Ascending aorta (tissue), 2 donors: Measurements from ENCODE around the gene TGFBR2. TPM values are rescaled to one million over a fixed set of nuclear protein-coding genes. Genes with fewer than 3 reads are reported as not detected.
A peak's percentile ranks its signal among the peaks of the same experiment; 100 is the strongest.

Experiments used
- DNase-seq, 2 donors: peaks; one replicate each; pipeline ENCODE4 v3.0.0-alpha.2; 2019; ENCODE audit warnings: low spot score in 2 of 2
- H3K27ac ChIP-seq, 2 donors: fragments of 200-600 bp; sonication (generic); one replicate each; pipeline ENCODE4 v1.5.1; 2016 to 2017; ENCODE audit warnings: mild to moderate bottlenecking in 1 of 2
- H3K27me3 ChIP-seq: fragments of 200-600 bp; sonication (generic); one replicate; pipeline ENCODE4 v1.5.1; 2017
- H3K36me3 ChIP-seq, 2 donors: fragments of 200-600 bp; sonication (generic); one replicate each; pipeline ENCODE4 v1.5.1; 2016
- H3K4me1 ChIP-seq, 2 donors: fragments of 200-600 bp; sonication (generic); one replicate each; pipeline ENCODE4 v1.5.1; 2016 to 2017; ENCODE audit warnings: mild to moderate bottlenecking in 1 of 2
- H3K4me3 ChIP-seq, 2 donors: fragments of 200-600 bp; sonication (generic); one replicate each; pipeline ENCODE4 v1.5.1; 2016 to 2017; ENCODE audit warnings: mild to moderate bottlenecking in 1 of 2
- H3K9me3 ChIP-seq, 2 donors: fragments of 200-600 bp; sonication (generic); one replicate each; pipeline ENCODE4 v1.5.1; 2016
- intact Hi-C: fragments of 100-400 bp; cut with DNase I; formaldehyde crosslinking; loops from one replicate; pipeline ENCODE4 v1.15.1; 2023
- total RNA-seq: library from RNA; depleted of rRNA; stranded (reverse); fragments of >200 nt; gene quantifications from one replicate; pipeline ENCODE4 v1.1.0, GENCODE V29; 2016
- TF ChIP-seq, protein P1 (sequence below), 3 experiments: fragments of 200-600 bp in 2 of 3; fragments of 450-650 bp in 1 of 3; sonication (generic) in 2 of 3; IDR thresholded peaks; one replicate each; pipeline ENCODE4 v1.5.1; 2016 to 2019; ENCODE audit warnings: antibody characterized with exemption in 3 of 3, mild to moderate bottlenecking in 1 of 3, moderate library complexity in 1 of 3

Gene TGFBR2
- total RNA-seq, 1 donor from 2014 or later = 343 TPM

DNA sequence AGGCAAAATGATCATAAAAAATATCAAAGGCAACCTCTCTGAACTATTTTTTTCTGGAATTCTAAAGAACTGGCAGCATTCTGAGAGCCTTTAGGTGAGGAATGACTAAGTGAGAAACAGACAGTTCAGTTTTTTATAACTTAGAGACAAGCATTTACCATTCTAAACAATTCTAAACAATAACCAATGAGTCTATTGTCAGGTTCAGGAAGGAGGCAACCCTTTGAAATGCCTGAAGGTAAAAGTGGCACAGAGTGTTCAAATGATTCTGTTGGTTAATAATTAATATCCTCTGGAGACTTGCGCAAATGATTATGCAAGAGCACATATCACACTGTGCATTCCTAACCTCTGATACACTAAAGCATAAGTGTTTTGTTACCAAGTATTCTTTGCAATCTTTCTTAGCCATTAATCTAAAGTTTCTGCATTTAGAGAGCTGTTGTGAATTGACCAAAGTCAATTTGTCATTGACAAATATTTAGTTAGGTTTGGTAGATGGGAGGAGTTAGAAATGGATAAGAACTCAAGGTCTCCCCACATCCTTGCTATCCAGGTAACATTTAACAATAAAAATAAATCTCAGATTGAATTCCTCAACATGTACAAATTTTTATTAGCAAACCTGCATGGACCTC is 9.2 kb upstream of the TGFBR2 start:
- TF ChIP-seq, protein P1, sequence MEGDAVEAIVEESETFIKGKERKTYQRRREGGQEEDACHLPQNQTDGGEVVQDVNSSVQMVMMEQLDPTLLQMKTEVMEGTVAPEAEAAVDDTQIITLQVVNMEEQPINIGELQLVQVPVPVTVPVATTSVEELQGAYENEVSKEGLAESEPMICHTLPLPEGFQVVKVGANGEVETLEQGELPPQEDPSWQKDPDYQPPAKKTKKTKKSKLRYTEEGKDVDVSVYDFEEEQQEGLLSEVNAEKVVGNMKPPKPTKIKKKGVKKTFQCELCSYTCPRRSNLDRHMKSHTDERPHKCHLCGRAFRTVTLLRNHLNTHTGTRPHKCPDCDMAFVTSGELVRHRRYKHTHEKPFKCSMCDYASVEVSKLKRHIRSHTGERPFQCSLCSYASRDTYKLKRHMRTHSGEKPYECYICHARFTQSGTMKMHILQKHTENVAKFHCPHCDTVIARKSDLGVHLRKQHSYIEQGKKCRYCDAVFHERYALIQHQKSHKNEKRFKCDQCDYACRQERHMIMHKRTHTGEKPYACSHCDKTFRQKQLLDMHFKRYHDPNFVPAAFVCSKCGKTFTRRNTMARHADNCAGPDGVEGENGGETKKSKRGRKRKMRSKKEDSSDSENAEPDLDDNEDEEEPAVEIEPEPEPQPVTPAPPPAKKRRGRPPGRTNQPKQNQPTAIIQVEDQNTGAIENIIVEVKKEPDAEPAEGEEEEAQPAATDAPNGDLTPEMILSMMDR (IDR thresholded peaks at IDR 0.05) = no peak
- Histone ChIP-seq H3K27me3 (no peaks in the 10 kb centered on the region), H3K9me3 (peaks cover 0 to 15% of the 10 kb centered on the region in 2 donors), H3K4me1 (peaks cover 0 to 8% of the 10 kb centered on the region in 2 donors), H3K27ac (peak overlapping the region in 1 of 2 donors; percentile 31), H3K4me3 (no peak overlapping the region), H3K36me3 (no peaks in the 10 kb centered on the region)
- no peak for DNase-seq
- intact Hi-C loops = no loop called here

DNA sequence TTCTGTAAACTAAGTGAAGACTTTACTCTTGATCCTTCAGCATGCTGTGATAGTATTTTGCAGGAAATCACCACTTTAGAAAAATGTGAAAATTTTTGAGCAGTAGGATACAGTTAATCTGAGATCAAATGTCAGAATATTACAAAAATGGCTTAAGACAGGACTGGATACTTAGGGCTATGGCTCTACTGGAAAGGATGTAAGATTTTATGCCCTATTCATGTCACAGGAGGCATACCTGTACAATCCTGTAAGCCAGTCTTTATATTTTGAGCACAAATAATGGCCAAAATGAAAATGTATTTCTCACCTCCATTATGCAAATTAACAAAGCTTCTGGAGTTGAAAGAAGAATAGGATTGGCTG is 8.6 kb upstream of the TGFBR2 start:
- Histone ChIP-seq H3K9me3 (peaks cover 0 to 10% of the 10 kb centered on the region in 2 donors), H3K27ac (peak overlapping the region in 1 of 2 donors; percentile 31), H3K36me3 (no peaks in the 10 kb centered on the region), H3K4me3 (no peak overlapping the region), H3K4me1 (peaks cover 0 to 8% of the 10 kb centered on the region in 2 donors), H3K27me3 (no peaks in the 10 kb centered on the region)
- DNase-seq = no peak
- intact Hi-C loops = no loop called here
- TF ChIP-seq, protein P1 (IDR thresholded peaks at IDR 0.05) = no peak

DNA sequence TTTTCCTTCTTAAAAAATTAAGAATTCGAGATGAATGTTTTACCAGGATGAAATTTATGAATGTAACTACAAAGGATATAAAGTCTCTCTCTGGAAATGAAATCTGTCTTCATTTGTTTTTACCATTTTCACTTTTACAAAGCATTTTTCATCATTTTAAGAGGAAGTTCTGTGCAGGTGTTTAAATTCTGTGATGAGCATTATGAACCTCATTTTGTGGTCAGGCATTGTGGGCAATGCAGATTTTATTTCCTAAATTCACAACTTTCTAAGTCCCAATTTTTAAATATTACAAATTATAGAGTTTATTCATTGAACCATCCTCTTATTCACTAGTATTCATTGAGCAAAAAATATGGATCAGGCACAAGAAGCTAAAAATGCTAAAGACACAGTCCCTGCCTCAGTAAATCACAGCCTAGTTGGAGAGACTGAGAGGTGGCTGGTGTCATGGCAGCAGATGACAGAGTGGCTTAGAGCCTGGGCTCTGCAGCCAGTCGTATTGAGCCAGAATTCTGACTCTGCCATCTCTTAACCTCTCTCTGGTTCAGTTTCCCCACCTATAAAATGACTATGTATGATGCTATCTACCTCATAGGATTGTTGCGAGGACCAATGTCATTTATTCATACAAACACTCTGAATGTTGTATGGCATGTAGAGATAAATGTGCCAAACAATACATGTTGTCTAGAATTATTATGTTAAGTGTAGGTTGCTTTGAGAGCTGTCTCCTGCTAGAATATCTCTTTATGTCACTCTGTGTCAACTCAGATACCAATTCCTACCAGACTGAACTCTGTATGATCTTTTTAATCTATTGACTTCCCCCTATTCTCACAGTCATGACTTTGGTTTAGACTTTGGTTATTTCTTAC is 7.5 kb upstream of the TGFBR2 start:
- DNase-seq = no peak
- Histone ChIP-seq H3K36me3 (no peaks in the 10 kb centered on the region), H3K27ac (no peak overlapping the region), H3K4me1 (peaks cover 0 to 8% of the 10 kb centered on the region in 2 donors), H3K27me3 (no peaks in the 10 kb centered on the region), H3K4me3 (no peak overlapping the region), H3K9me3 (peaks cover 0 to 5% of the 10 kb centered on the region in 2 donors)
- TF ChIP-seq, protein P1 (IDR thresholded peaks at IDR 0.05) = no peak
- intact Hi-C loops = no loop called here

DNA sequence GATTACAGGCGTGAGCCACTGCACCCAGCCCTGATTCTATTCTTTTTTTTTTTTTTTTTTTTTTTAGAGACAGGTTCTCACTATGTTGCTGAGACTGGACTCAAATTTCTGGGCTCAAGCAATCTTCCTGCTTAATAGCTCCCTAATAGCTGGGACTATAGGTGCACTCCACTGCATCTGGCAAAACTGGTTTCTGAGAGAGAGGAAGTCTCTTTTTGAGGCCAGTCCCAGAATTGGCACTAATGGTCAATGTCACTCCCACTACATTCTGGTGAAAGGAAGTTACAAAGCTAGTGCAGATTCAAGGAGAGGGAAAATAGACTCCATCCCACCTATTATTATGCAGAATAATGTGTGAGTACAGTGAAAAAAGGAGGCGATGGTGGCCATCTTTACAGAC is 5.8 kb upstream of the TGFBR2 start:
- peaks cover 0 to 15% of the 10 kb centered on the region in 2 donors for H3K4me1 ChIP-seq
- H3K36me3 ChIP-seq = no peaks in the 10 kb centered on the region
- no peak overlapping the region for H3K4me3 ChIP-seq
- TF ChIP-seq, protein P1 (IDR thresholded peaks at IDR 0.05) = no peak
- H3K27ac ChIP-seq = no peak overlapping the region
- no peaks in the 10 kb centered on the region for H3K27me3 ChIP-seq
- no peaks in the 10 kb centered on the region for H3K9me3 ChIP-seq
- intact Hi-C loops = no loop called here
- DNase-seq = no peak

DNA sequence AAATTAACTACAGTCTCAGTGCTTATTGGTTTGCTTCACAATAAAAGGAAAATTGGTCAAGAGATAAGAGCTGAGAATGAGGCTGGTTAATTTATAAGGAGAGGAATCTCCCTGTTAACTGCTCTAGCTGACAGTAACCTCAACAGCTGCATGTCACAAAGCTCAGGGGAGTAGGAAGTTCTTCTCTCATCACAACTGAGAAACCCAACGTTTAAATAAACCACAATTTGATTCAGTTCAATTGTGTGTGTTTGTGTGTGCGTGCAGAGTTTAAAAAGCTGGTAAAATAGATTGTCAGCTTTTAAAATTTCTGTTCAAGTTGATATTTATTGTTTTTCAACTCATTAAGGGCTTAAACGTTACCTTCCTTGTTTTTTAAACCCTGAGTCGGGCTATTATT is 3.5 kb upstream of the TGFBR2 start:
- Histone ChIP-seq H3K27ac (no peak overlapping the region), H3K27me3 (no peaks in the 10 kb centered on the region), H3K4me1 (peaks cover 0 to 11% of the 10 kb centered on the region in 2 donors), H3K9me3 (no peaks in the 10 kb centered on the region), H3K36me3 (no peaks in the 10 kb centered on the region), H3K4me3 (no peak overlapping the region)
- TF ChIP-seq, protein P1 (IDR thresholded peaks at IDR 0.05) = no peak
- no peak for DNase-seq
- intact Hi-C loops = no loop called here
